Measurements from ENCODE around the gene ZBTB7A.

DNA sequence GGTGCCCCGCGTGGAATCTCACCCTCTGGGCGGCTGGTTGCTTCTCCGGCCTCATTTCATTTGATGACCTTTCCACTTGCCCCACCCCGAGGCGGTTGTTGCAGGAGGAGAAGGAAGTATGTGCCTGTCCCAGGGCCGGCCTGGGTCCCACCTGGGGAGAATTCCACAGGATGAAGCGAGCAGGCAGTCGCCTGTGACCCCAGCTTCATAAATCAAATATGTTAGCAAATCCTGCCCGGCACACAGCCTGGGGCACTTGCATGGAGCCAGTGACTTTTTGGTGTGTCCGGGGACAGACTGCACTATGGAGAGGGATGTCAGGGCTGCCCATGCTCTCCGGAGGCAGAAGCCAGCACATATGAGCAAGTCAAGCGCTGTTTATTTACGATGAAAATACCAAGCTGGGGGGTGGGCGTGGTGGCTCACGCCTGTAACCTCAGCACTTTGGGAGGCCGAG, 19.7 kb upstream of the ZBTB7A start:
- TF ChIP-seq, protein P1, sequence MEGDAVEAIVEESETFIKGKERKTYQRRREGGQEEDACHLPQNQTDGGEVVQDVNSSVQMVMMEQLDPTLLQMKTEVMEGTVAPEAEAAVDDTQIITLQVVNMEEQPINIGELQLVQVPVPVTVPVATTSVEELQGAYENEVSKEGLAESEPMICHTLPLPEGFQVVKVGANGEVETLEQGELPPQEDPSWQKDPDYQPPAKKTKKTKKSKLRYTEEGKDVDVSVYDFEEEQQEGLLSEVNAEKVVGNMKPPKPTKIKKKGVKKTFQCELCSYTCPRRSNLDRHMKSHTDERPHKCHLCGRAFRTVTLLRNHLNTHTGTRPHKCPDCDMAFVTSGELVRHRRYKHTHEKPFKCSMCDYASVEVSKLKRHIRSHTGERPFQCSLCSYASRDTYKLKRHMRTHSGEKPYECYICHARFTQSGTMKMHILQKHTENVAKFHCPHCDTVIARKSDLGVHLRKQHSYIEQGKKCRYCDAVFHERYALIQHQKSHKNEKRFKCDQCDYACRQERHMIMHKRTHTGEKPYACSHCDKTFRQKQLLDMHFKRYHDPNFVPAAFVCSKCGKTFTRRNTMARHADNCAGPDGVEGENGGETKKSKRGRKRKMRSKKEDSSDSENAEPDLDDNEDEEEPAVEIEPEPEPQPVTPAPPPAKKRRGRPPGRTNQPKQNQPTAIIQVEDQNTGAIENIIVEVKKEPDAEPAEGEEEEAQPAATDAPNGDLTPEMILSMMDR (IDR thresholded peaks at IDR 0.05): no peak
- no peak for TF ChIP-seq POLR2A (IDR thresholded peaks at IDR 0.05)
- no peak for TF ChIP-seq POLR2AphosphoS5 (IDR thresholded peaks at IDR 0.05)

Data from upper lobe of left lung (tissue), 4 donors.